HG02571 (cell line): ENCODE measurements around the gene NEK2.
"Not testable (repeated sequence)": the region's sequence is repeated elsewhere in the genome, so short reads cannot be mapped to it uniquely, and the experiment has no call there.

Experiments
- ATAC-seq: cut with Tn5 transposase; IDR thresholded peaks from one replicate; pipeline ENCODE4 v1.9.1; 2021; ENCODE audit warnings: mild to moderate bottlenecking, moderate library complexity; ENCODE audit not compliant: unreplicated experiment

The NEK2 gene

DNA sequence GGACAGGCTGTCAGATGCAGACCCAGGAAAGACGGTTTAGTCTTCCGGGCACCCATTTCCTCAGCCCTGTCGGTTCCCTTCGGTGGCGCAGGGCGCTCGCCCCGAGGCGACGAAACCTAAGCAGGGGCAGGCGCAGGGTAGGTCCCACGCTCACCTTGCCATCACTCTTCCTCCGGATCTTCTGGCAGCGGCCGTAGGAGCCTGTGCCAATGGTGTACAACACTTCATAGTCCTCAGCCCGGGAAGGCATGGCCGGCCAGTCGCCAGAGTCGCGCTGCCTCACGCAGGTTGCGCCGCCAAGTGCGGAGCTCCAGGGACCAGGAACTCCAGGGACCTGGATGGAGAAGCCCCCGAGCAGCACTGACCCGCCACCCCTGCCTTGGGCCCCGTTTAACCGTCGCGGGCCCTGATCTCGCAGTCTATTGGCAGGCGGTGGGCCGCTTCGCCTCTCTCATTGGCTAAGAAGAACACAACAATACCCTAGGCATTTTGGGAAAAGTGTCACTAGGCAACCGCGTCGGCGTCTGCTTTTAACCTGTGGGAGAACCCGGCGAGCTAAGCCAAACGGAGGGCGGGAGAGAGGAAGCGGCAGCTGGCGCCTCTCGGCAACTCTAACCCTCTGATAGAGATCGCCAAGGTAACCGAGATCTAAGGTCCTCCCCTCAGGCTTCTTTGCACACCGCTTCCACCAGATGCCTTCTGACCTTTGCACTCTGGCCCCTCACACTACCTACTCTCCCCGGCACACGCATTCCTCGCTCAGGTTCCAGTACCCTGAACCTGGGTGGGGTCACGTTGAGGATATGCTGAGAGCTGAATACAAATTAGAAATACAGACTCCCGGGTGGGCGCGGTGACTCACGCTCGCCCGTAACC lies at the start of gene NEK2:
Gene NEK2, minus strand, starts transcription at position 392 of the 876 bp plus-strand sequence. Its CDS starts 142 bp downstream, at position 250.
- ATAC-seq, result peak; percentile 95

DNA sequence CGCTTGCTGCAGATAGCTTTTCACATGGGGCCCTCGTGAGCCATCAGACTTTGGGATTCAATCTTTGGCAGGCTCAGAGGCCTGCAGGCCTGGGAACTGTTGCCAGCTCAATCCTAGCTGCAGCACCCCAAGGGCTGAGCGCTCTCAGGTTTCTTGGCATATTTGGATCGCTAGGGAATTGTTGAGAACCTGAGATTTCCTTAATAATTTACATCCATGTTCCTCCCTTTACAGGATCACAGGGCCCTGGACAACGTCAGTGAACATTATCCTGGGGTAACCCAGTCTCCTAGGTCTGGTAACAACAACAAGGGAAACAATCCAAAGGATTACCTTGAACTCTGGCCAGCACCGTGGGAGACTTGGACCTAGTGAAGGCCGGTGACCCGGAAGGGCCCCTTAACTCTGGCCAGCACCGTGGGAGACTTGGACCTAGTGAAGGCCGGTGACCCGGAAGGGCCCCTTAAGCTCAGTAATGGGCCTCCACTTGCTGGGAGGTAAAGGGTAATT lies 49.3 kb upstream of the NEK2 start:
- no peak for ATAC-seq

DNA sequence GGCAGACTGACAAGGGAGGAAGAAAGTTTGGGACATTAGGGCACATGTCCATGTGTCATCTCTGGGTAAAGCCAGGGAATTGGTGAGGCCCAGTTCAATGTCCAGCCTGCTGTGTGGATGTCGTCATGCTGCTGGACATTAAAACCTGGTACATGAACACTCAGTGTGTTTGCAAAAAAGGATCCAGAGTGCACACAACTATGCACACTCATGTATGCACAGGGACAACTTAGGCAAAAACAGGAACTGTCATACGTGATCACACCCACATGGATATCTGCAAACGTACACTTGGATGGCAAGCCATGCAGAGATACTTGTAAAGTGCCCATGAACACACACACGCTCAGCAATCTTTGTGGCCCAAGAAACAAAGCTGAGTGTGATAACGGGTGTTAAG lies 47.9 kb upstream of the NEK2 start:
- ATAC-seq, result no peak

DNA sequence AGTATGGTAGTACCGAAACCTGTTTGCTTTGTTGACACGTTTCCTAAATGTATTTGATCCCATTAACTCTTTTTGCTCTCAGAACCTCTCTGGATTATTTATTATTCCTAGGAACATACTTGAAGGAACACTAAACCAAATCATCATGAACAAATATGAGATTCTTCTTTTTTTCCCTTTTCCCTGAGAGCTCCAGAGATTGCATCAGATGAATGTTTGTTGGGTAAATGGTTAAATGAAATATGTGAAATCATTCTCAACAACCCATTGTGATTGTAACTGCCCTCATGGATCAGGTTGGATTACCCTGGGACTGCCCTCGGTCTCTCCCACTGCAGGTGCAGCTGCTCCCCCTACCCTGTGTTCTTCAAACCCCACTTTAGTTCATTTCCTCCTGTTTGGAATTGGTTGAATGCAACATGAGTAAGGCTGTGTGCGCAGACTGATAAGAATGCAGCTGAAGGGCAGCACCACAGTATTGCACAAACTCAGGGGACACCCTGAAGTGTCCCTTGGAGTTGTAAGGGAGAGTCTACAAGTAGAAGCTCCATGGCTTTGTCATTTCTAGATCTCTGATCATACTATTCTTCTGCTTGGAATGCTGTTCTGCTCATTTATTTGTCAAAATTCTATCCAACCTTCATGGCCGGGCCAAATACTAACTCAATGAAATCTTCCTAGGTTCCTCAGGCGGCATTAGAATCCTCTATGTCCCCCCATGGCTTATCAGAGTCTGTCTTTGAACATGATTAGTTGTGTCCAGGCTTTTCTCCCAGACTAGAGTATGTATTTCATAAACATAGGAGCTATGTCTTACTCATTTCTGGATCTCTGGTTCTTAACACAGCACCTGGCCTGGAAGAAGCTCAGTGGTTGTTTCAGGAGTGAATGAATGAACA lies 47.1 kb upstream of the NEK2 start:
- ATAC-seq, result no peak

DNA sequence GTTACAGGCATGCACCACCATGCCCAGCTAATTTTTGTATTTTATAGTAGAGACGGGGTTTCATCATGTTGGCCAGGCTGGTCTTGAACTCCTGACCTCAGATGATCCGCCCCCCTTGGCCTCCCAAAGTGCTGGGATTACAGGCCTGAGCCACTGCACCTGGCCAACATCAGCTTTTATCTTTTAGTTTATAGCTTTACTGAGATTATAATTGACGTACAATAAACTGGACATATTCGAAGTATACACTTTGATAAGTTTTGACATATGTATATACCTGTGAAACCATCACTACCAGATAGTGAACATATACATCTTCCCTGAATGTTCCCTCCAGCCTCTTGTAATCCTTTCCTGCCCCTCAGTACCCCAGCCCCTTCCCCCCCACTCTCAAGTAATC lies 41.1 kb upstream of the NEK2 start:
- not testable (repeated sequence) for ATAC-seq

DNA sequence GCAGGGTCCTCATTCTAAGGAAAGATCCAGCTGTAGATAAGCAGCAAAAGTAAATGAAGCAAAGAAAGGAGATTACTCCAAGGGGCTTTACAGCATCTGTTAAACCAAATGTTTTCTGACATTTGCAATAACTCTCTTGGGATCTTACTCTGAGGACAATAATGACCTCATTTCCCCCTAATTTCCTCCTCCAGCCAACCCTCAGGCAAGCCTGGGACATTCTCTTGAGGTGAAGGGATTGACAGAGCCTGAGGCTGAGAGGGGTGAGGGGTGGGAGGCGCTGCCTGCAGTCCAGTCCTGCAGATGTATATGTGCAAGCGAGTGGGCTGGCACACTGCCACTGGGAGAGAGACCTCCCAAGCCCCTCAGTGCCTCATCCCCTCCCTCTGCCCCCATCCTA lies 40.5 kb upstream of the NEK2 start:
- no peak for ATAC-seq

DNA sequence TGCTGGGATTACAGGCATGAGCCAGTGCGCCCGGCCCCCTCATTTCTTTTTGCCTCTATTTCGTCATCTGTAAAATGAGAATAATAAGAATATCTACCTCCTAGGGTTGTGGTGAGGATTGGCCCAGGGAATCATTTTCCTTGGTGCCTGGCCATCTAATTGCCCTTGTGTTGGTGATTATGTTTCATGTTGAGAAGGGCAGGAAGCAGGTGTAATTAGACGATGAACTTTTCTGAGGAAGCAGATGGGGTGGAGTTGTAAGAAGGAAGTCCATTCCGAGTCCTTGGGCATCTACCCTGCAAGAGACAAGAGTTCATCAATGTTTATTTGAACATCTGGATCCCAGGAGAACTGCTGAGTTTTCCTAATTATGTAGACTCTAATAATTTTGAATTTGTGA lies 38.7 kb upstream of the NEK2 start:
- no peak for ATAC-seq

DNA sequence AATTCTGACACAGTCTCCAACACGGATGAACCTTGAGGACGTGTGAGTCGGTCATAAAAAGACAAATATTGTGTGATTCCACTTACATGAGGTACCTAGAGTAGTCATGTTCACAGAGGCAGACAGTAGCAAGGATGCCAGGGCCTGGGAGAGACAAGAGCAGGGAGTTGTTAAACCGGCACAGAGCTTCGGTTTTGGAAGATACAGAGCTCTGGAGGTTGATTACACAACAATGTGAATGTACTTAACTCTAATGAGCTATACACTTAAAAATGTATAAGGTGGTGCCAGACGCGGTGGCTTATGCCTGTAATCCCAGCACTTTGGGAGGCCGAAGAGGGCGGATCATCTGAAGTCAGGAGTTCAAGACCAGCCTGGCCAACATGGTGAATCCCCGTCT lies 37.8 kb upstream of the NEK2 start:
- ATAC-seq, result no peak

DNA sequence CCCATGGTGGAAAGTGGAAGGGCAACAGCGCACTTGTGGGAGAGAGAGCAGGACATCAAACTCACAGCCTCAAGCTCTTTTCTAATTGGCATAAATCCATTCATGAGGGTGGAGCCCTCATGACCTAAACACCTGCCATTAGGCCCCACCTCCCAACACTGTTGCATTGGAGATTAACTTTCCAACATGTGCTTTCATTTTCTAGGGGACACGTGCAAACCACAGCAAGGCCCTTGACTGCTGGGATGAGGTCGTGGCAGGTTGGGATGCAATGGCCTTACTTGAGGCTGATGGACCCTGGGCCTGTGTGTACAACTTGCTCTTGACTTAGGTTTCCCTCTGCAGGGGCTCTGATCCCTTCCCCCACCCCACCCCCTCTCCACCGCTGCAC lies 35.9 kb upstream of the NEK2 start:
- ATAC-seq, result no peak

DNA sequence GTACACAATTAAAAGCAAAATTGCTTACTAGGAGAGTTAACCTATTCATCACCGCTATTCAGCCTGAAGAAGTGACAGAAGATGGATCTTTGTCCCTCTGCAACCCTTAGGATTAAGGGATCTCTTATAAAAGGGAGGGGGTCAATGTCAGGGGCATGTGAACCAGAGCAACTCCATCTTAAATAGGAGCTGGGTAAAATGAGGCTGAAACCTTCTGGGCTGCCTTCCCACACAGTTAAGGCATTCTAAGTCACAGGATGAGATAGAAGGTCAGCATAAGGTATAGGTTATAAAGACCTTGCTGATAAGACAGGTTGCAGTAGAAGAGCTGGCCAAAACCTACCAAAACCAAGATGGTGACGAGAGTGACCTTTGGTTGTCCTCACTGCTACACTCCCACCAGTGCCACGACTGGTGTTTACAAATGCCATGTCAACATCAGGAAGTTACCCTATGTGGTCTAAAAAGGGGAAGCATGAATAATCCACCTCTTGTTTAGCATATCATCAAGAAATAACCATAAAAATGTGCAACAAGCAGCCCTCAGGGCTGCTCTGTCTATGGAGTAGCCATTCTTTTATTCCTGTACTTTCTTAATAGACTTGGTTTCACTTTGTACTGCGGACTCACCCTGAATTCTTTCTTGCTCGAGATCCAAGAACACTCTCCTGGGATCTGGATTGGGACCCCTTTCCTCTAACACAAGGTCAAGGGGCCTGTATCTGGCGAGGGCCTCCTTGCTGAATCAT lies 35.3 kb upstream of the NEK2 start:
- no peak for ATAC-seq

DNA sequence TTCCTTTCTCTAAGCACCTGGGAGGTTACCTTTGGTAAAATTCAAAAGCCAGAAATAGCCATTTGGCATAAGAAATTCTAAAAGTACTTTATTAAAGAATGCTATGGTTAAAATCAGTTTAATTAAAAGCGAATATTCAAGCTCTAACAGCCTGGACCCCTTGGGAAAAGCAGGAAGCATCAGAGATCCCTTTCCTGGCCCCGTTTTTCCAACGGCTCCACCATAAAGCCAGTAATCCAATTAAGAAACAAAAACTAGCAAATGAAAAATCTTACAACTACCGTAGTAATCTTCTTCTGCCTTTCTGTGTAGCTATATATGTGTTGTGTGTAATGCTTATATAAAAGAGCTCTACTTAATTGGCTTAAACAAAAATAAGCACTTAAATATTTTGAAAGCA lies 33.5 kb upstream of the NEK2 start:
- no peak for ATAC-seq

DNA sequence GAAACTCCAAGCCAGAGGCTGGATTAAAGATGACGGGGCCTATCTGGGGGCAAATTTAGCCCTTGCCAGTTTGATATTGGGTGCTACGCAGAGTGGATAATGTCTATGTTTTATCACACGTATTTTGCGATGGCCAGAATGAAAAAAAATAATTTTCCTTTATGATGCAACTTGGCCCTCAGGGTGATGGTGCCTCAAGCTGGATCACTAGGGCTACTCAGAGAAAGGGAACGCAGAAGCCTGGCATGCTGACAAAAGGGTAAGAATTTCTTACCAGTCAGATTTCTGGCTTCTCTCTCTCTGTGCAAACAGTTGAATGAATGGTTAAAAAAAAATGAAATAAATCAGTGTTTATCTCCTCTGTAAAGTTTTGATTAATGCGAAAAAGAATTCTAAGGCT lies 32.6 kb upstream of the NEK2 start:
- no peak for ATAC-seq

DNA sequence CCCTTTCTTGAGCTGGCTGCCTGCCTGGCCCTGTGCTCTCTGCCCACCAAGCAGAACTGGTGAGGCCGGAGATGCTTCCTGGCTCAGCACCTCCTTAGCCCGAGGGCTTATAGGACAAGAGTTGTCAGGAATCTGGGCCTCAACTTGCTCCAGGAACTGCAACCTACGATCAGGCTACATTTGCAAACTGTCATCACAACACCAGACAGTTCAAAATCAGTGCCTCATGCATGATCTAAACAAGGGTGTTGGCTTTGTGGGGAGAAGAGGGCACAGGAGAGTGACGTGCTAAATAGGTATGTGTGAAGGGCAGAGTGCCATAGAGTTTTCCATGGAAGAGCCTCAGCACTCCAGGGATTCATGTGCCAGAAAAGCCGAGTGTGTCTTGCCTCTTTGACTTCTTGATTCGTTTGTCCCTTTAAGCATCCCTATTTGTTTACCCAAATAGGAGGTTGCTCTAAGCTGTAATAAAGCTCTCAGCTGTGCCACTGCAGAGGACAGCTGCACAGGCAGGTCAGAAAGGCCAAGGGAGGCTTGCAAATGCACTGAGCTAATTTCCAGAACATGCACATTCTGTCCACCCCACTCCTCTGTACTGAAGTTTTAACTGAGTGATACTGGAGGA lies 30.2 kb upstream of the NEK2 start:
- no peak for ATAC-seq

DNA sequence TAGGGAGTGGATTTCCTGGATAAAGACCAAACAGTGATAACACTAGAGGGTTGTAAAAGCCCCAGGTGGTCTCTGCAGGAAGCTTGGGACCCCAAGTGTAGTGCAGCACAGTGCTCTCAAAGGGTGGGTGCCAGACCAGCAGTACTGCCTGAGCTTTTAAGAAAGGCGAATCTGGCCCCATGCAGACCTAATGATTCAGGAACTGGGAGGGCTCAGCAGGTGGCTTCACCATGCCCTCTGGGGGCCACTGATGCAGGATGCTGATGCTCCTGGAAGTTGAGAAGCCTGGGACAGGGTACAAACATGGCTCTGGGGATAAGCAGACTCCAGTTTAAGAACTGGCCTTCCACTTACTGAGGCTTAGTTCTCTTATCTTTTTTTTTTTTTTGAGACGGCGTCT lies 29.1 kb upstream of the NEK2 start:
- ATAC-seq, result no peak

DNA sequence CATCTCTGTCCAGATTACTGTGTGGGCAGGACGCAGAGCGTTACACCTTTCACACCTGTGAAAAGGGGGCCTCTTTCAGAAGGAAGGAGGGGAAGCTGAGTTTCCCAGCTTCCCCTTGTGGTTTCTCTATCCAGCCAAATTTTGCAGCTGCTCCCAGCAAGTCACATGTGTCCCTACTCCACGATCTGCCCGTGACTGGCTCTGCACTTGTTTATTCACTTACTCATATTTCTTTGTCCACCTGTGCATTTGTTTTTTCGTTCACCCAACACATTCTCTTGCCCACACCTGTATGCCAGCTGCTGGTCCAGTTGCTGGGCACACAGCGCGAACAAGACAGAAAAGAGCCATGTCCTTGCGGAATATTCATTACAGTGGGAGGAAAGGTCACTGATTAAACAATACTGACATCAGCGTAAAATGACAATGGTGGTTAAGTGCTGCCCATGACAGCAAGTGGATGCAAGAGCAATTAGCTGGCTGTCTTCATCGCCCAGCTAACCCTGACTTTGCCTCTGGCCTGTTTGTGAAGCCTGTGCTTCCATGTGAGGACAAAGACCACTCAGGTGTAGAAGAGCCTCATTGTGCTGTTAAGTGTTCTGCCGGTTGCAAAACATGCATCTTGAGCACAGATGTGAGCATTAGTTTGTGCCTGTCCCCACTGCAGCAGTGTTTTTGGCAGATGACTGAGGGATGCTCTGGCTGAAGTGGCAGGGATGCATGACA lies 28.6 kb upstream of the NEK2 start:
- no peak for ATAC-seq

DNA sequence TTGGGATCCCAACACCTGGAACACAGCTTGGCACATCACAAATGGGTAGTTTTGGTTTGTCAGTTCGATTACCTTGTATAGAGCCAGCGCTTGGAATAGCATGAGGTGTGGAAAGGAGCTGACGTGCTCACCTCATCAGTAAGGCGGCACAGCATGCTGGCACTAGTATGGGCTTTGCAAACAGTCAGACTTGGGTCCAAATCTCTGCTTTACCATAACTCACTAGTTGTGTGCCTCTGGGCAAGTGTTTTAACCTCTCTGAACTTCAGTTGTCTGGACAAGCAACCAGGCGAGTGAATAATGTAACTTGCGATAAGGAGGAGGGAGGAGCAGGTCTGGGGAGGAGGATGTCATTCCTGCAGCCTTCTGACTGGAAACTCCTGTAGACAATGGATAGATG lies 26.3 kb upstream of the NEK2 start:
- ATAC-seq, result no peak

DNA sequence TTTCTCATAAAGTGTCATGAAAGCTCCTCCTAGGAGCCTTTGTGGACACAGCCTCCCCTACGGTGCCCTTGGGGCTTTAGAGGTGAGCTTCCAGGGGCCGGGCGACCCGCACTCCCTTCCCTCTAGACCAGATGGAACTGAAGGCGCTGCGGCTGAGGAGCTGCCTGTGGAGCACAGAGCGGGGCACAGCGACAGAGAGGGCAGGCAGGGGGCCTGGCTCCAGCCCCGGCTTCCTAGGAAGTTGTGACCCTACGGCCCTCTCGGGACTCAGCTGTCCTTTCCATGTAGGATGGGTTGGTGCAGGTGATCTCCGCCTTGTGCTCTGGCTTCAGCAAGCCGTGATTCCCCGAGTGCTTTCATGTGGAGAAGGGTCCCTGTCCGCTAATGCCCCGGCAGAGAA lies 23.6 kb upstream of the NEK2 start:
- ATAC-seq, result no peak

DNA sequence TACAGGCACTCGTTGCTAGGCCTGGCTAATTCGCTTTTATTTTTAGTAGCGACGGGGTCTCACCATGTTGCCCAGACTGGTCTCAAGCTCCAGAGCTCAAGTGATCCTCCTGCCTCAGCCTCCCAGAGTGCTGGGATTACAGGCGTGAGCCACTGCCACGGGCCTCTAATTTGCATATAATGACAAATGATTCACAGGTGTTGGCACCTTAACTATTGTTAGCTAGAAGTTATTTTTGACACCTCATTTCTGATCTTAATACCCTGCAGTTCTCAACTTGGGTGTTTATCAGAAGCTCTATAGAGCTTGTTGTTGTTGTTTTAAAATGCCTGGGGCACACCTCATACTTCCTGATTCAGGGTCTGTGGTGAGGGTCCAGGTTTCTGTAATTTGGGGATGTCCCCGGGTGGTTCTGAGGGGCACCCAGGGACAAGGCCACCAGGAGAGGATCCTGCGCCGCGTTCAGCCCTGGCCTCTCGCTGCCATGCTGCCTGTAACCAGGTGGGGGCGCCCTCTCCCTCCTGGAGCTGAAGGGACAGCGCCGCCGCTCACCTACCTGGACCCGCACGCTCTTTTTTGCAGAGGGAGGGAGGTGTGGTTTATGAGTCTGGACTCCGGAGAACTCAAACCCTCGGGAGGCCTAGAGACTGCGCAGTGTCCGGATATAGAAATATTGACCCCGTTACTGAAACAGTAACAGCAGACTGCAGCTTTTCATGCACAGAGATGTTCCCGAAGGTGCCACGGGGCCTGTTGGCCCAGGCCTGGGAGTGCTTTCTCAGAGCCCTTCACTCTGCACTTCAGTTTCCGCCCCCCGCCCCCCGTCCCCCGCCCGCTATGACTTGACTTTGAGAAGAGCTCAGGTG lies 23.0 kb upstream of the NEK2 start:
- peak; percentile 46 for ATAC-seq

DNA sequence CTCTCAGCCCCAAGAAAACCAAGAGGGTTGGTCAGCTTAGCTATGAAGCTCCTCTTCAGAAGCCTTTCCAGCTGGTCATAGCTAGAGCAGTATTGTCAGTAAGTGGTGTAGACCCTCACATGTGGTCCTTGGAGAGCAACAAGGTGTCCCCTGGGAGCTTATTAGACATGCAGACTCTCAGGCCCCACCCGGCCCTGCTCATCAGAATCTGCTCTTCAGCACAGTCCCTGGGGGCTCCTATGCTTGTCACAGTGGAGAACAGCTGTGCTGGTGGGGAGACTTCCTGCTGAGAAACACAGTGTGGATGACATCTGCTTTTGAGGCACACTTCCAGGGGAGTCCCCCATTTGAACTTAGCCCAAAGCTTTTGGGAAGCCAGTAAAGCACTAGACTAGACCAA lies 21.9 kb upstream of the NEK2 start:
- peak; percentile 73 for ATAC-seq
